ENCODE results near the gene C19orf73. TPM values are rescaled to one million over a fixed set of nuclear protein-coding genes. Genes with fewer than 3 reads are reported as not detected.

Gene C19orf73
- total and polyA plus RNA-seq, 9 of the 15 experiments (the other 6 are each of a cell fraction or from before 2014, with no cell fraction given), result 0.08 to 7.4 (median 1.4) TPM

DNA sequence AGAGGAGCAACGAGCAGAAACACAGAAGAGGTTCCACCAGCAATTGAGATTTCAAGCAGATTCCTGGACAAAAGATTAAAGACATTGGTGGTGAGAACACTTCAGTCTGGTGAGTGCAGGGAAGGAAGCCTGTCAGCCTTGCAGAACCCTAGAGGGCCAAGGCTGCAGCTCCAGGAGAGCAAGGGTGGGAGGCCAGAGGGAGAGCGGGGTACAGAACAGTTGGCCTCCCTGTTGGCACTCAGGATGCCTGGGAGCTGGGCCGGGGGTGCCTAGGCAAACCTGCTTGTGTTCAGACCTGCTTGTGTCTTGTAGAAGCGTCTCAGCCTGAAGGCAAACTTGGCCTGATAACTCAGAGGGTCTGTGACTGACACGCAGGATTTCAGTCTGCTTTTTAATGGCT, 9.9 kb downstream of the C19orf73 start:
- Histone ChIP-seq H2AFZ (ENCODE audit: low read depth, low read length) (no peak overlapping the region), H3K4me3 (no peak overlapping the region), H4K20me1 (replicated peaks; ENCODE audit: control insufficient read depth, insufficient read depth, low read length) (peaks cover 17% of the 10 kb centered on the region), H3K27me3 (ENCODE audit: control insufficient read depth in 2 of 2, insufficient read depth in 2 of 2, low read length in 2 of 2) (no peaks in the 10 kb centered on the region), H3K4me2 (ENCODE audit: insufficient read depth, low read length) (no peak overlapping the region), H3K4me1 (replicated peaks in 1 of 2; ENCODE audit: control insufficient read depth in 2 of 2, insufficient read depth in 2 of 2, low read length in 2 of 2) (peaks cover 22 to 54% of the 10 kb centered on the region in 2 experiments), H3K9me1 (ENCODE audit: control insufficient read depth, insufficient read depth, low read length) (peaks cover 11% of the 10 kb centered on the region), H3K27ac (ENCODE audit: extremely low read depth, low read depth, low read length) (no peak overlapping the region), H3K9me3 (replicated peaks; ENCODE audit: control insufficient read depth, insufficient read depth, low read depth, low read length) (no peaks in the 10 kb centered on the region), H3K36me3 (ENCODE audit: control insufficient read depth, insufficient read depth, low read length) (peaks cover 59% of the 10 kb centered on the region), H3K9ac (ENCODE audit: insufficient read depth in 1 of 2, low read depth in 2 of 2, low read length in 2 of 2) (no peak overlapping the region; a peak in 1 of 4 replicates), H3K79me2 (ENCODE audit: control insufficient read depth, insufficient read depth, low read length) (peaks cover 5% of the 10 kb centered on the region; the same call in 2 of the 3 replicates)
- CTCF ChIA-PET (ENCODE audit: low intra/inter-chr PET ratio), result no interaction called here
- 0 out of 3 replicates have a peak, but pooled peaks have one; percentile 7 for ATAC-seq
- POLR2A ChIA-PET, result interaction anchor here (0.6 to 2.2 kb wide), 5 partner anchors 11 to 1640 kb away, joined by 3 to 12 read pairs (median 3); no protein-coding TSS in a partner anchor
- intact Hi-C loops (cut with micrococcal nuclease), result no loop called here
- 64% methylated on average over 4 of the region's 5 CpGs for WGBS (ENCODE audit: insufficient coverage, low coverage, missing lambda C conversion rate)
- no peak for DNase-seq (ENCODE audit: extremely low read depth in 1 of 4, low spot score in 3 of 4)
- BruUV-seq (replicated peaks), result no TSS peak
- in situ Hi-C loops (cut with MboI), result no loop called here
- FAIRE-seq, result no peak
- TF ChIP-seq, protein P1, sequence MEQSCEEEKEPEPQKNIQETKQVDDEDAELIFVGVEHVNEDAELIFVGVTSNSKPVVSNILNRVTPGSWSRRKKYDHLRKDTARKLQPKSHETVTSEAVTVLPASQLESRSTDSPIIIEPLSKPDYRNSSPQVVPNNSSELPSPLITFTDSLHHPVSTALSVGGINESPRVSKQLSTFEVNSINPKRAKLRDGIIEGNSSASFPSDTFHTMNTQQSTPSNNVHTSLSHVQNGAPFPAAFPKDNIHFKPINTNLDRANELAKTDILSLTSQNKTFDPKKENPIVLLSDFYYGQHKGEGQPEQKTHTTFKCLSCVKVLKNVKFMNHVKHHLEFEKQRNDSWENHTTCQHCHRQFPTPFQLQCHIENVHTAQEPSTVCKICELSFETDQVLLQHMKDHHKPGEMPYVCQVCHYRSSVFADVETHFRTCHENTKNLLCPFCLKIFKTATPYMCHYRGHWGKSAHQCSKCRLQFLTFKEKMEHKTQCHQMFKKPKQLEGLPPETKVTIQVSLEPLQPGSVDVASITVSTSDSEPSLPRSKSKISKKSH (CRISPR knock-in tag; IDR thresholded peaks at IDR 0.05), result no peak
- TF ChIP-seq, protein P2, sequence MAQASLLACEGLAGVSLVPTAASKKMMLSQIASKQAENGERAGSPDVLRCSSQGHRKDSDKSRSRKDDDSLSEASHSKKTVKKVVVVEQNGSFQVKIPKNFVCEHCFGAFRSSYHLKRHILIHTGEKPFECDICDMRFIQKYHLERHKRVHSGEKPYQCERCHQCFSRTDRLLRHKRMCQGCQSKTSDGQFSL (CRISPR knock-in tag; IDR thresholded peaks at IDR 0.05), result no peak
- TF ChIP-seq, protein P2 (tag; IDR thresholded peaks at IDR 0.05), result no peak
- TF ChIP-seq, protein P3, sequence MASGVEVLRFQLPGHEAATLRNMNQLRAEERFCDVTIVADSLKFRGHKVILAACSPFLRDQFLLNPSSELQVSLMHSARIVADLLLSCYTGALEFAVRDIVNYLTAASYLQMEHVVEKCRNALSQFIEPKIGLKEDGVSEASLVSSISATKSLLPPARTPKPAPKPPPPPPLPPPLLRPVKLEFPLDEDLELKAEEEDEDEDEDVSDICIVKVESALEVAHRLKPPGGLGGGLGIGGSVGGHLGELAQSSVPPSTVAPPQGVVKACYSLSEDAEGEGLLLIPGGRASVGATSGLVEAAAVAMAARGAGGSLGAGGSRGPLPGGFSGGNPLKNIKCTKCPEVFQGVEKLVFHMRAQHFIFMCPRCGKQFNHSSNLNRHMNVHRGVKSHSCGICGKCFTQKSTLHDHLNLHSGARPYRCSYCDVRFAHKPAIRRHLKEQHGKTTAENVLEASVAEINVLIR (CRISPR knock-in tag; IDR thresholded peaks at IDR 0.05), result no peak
- TF ChIP-seq HNRNPL (IDR thresholded peaks at IDR 0.05; ENCODE audit: low read depth, low read length) (no peak), SUPT5H (IDR thresholded peaks at IDR 0.05) (peak; percentile 67), JUN (IDR thresholded peaks at IDR 0.05; ENCODE audit: borderline replicate concordance, low read depth, low read length) (no peak), JUN (CRISPR knock-in tag; IDR thresholded peaks at IDR 0.05; ENCODE audit: borderline replicate concordance) (no peak), ZNF699 (CRISPR knock-in tag; IDR thresholded peaks at IDR 0.05; ENCODE audit: insufficient replicate concordance) (no peak), YY1 (IDR thresholded peaks at IDR 0.05; ENCODE audit: borderline replicate concordance in 1 of 3, control insufficient read depth in 1 of 3, extremely low read depth in 1 of 3, insufficient read depth in 3 of 3, insufficient read length in 1 of 3, insufficient replicate concordance in 2 of 3, low read depth in 1 of 3, low read length in 2 of 3) (no peak), POLR2B (IDR thresholded peaks at IDR 0.05; ENCODE audit: low read depth, partially characterized antibody) (peak; percentile 54), HDAC6 (IDR thresholded peaks at IDR 0.05; ENCODE audit: low read depth, low read length) (no peak), ZNF583 (CRISPR knock-in tag; IDR thresholded peaks at IDR 0.05) (no peak), POLR2A (conservative IDR thresholded peaks at IDR 0.05) (peak; percentile 64)
- TF ChIP-seq, protein P4, sequence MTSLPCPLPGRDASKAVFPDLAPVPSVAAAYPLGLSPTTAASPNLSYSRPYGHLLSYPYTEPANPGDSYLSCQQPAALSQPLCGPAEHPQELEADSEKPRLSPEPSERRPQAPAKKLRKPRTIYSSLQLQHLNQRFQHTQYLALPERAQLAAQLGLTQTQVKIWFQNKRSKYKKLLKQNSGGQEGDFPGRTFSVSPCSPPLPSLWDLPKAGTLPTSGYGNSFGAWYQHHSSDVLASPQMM (CRISPR knock-in tag; IDR thresholded peaks at IDR 0.05), result no peak

Data from K562 (cell line).